Measurements from ENCODE around the gene IMMP1L. TPM values are rescaled to one million over a fixed set of nuclear protein-coding genes. Genes with fewer than 3 reads are reported as not detected.

Gene IMMP1L
- total RNA-seq, 1 experiment from 2014 or later, result 21.1 TPM

DNA sequence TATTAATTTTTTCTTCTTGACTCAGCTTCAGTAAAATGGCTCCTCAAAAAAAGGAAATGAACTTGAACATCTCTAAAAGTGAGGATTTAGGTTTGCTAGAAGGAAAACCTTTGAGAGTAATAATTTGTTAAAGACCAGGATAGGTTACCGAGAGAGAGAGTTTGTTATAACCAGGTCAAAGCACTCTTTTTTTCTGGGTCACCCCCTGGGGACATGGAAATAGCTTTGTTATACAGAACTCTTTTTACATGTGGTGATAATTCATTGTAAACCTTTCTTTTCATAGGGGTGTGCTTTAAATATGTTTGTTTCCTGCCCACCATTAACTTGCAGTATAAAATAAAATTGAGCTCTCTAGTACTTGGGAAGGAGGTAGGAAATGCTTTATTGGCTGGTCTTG, 92.1 kb downstream of the IMMP1L start:
- Histone ChIP-seq H3K27me3 (ENCODE audit: control insufficient read depth, insufficient read depth, low read length) (no peaks in the 10 kb centered on the region), H3K9me3 (ENCODE audit: control insufficient read depth, insufficient read depth, low read depth, low read length) (no peaks in the 10 kb centered on the region), H3K4me1 (ENCODE audit: control insufficient read depth, insufficient read depth, low read length) (no peaks in the 10 kb centered on the region), H3K36me3 (ENCODE audit: control insufficient read depth, insufficient read depth, low read length) (no peaks in the 10 kb centered on the region), H3K4me3 (ENCODE audit: low read depth in 2 of 2, low read length in 2 of 2) (no peak overlapping the region), H3K27ac (ENCODE audit: low read length) (no peak overlapping the region)
- intact Hi-C loops (cut with micrococcal nuclease; ENCODE audit: unreplicated experiment) (no loop called here), in situ Hi-C loops (cut with HindIII; ENCODE audit: low pct_unique_long_range_greater_than_20kb, low sequenced_read_pairs) (no loop called here)
- ChIA-PET POLR2A (no interaction called here), CTCF (no interaction called here)
- TF ChIP-seq TCF7L2 (IDR thresholded peaks at IDR 0.05; ENCODE audit: low read depth, low read length), result no peak
- TF ChIP-seq, protein P1, sequence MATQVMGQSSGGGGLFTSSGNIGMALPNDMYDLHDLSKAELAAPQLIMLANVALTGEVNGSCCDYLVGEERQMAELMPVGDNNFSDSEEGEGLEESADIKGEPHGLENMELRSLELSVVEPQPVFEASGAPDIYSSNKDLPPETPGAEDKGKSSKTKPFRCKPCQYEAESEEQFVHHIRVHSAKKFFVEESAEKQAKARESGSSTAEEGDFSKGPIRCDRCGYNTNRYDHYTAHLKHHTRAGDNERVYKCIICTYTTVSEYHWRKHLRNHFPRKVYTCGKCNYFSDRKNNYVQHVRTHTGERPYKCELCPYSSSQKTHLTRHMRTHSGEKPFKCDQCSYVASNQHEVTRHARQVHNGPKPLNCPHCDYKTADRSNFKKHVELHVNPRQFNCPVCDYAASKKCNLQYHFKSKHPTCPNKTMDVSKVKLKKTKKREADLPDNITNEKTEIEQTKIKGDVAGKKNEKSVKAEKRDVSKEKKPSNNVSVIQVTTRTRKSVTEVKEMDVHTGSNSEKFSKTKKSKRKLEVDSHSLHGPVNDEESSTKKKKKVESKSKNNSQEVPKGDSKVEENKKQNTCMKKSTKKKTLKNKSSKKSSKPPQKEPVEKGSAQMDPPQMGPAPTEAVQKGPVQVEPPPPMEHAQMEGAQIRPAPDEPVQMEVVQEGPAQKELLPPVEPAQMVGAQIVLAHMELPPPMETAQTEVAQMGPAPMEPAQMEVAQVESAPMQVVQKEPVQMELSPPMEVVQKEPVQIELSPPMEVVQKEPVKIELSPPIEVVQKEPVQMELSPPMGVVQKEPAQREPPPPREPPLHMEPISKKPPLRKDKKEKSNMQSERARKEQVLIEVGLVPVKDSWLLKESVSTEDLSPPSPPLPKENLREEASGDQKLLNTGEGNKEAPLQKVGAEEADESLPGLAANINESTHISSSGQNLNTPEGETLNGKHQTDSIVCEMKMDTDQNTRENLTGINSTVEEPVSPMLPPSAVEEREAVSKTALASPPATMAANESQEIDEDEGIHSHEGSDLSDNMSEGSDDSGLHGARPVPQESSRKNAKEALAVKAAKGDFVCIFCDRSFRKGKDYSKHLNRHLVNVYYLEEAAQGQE (IDR thresholded peaks at IDR 0.05; ENCODE audit: insufficient read depth in 1 of 2, low read depth in 2 of 2, low read length in 1 of 2), result no peak
- TF ChIP-seq POLR2AphosphoS5 (IDR thresholded peaks at IDR 0.05; ENCODE audit: low read depth, low read length), result no peak
- no peak for TF ChIP-seq SIN3A (IDR thresholded peaks at IDR 0.05; ENCODE audit: borderline replicate concordance, insufficient read depth, low read depth, low read length)
- TF ChIP-seq, protein P2, sequence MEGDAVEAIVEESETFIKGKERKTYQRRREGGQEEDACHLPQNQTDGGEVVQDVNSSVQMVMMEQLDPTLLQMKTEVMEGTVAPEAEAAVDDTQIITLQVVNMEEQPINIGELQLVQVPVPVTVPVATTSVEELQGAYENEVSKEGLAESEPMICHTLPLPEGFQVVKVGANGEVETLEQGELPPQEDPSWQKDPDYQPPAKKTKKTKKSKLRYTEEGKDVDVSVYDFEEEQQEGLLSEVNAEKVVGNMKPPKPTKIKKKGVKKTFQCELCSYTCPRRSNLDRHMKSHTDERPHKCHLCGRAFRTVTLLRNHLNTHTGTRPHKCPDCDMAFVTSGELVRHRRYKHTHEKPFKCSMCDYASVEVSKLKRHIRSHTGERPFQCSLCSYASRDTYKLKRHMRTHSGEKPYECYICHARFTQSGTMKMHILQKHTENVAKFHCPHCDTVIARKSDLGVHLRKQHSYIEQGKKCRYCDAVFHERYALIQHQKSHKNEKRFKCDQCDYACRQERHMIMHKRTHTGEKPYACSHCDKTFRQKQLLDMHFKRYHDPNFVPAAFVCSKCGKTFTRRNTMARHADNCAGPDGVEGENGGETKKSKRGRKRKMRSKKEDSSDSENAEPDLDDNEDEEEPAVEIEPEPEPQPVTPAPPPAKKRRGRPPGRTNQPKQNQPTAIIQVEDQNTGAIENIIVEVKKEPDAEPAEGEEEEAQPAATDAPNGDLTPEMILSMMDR (IDR thresholded peaks at IDR 0.05), result no peak
- DNase-seq (ENCODE audit: low read depth, low spot score) (no peak), ATAC-seq (no peak)
- no TSS peak for BruUV-seq (replicated peaks)

DNA sequence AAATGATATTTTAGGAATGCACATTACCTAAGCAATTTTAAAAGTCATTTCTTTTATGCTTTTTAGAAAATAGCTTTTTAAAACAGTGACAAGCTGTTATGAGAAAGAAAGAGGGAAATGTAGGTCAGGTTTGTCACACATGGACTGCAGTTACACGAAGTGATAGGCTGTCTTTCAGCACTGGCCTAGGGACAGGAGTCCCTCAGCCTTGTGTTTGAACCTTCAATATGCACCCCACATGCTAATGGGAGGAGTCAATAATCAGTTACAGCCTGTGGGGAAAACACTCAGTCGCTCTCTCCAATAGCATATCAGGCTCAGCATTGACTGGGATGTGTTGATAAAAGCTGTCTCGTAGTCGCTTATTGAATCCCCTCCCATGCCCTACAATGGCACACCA, 94.0 kb downstream of the IMMP1L start:
- H3K9me3 ChIP-seq (ENCODE audit: control insufficient read depth, insufficient read depth, low read depth, low read length), result no peaks in the 10 kb centered on the region
- intact Hi-C loops (cut with micrococcal nuclease; ENCODE audit: unreplicated experiment) (no loop called here), in situ Hi-C loops (cut with HindIII; ENCODE audit: low pct_unique_long_range_greater_than_20kb, low sequenced_read_pairs) (no loop called here)
- no peak overlapping the region for H3K4me3 ChIP-seq (ENCODE audit: low read depth in 2 of 2, low read length in 2 of 2)
- no peaks in the 10 kb centered on the region for H3K27me3 ChIP-seq (ENCODE audit: control insufficient read depth, insufficient read depth, low read length)
- CTCF ChIA-PET, result no interaction called here
- H3K4me1 ChIP-seq (ENCODE audit: control insufficient read depth, insufficient read depth, low read length), result no peaks in the 10 kb centered on the region
- no peaks in the 10 kb centered on the region for H3K36me3 ChIP-seq (ENCODE audit: control insufficient read depth, insufficient read depth, low read length)
- POLR2A ChIA-PET, result no interaction called here
- BruUV-seq (replicated peaks), result no TSS peak
- TF ChIP-seq POLR2AphosphoS5 (IDR thresholded peaks at IDR 0.05; ENCODE audit: low read depth, low read length) (no peak), TCF7L2 (IDR thresholded peaks at IDR 0.05; ENCODE audit: low read depth, low read length) (no peak), SIN3A (IDR thresholded peaks at IDR 0.05; ENCODE audit: borderline replicate concordance, insufficient read depth, low read depth, low read length) (no peak)
- TF ChIP-seq, protein P2 (IDR thresholded peaks at IDR 0.05), result no peak
- TF ChIP-seq, protein P1 (IDR thresholded peaks at IDR 0.05; ENCODE audit: insufficient read depth in 1 of 2, low read depth in 2 of 2, low read length in 1 of 2), result no peak
- no peak for ATAC-seq
- no peak overlapping the region for H3K27ac ChIP-seq (ENCODE audit: low read length)
- no peak for DNase-seq (ENCODE audit: low read depth, low spot score)

All from Panc1 (cell line).